ENCODE data around the gene LATS2. TPM values are rescaled to one million over a fixed set of nuclear protein-coding genes. Genes with fewer than 3 reads are reported as not detected.

The LATS2 gene
- total RNA-seq, 2 experiments from 2014 or later: 1.3 to 1.4 TPM

DNA sequence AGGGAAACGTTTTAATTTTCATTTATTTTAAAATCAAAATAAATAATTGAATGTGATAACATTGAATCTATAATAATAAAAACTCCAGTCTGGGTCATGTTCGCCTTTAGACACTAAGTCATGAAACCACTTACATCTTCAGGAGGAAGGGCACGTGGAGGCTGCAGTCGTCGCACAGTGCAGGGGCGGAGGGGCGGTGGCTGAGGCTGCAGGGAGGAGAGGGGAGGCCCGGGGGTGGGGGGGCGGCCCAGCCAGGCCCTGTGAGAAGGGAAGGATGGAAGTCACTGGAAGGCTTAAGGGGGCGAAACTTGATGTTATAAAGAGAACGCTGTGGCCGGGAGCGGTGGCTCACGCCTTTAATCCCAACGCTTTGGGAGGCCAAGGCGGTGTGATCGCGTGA is 14.9 kb upstream of the LATS2 start:
- ChIA-PET CTCF (no interaction called here), POLR2A (interaction anchor here (0.7 kb wide), 1 partner anchor 99 kb away, joined by 4 read pairs; no protein-coding TSS in a partner anchor)

DNA sequence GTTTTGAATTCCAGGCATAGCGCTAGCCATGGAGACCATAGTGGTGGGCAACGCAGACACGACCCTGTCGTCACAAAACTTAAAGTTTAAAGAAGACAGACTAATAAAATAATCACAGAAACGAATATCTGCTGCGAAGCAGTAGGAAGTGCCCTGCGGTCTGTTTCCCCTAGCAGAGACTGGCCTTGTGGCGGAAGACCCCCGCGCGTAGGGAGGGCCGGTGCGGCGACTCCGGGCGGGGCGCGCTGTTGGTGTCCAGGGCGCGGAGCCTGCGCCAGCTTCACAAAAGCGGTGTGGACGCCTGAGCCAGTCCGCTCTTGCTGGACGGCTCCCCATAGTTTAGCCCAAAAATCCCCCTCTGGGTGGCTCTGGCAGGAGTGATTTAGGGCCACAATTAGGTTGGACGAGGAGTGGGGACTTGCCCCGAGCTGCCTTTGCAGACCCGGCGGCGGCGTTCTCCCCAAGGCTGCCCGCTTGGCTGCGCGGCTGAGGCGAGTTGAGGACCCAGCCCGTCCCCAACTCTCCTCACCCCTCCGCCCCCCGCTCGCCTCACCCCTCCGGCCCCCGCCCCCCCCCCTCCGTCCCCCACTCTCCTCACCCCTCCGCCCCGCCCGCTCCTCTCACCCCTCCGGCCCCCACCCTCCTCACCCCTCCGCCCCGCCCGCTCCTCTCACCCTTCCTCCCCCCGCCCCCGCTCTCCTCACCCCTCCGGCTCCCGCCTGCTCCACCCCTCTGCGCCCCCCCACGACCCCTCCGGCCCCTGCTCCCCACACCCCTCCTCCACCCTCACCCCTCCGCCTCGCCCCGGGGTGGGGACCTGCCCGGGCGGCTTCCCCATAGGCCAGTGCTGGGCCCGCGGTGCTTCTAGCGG is 14.2 kb upstream of the LATS2 start:
- ChIA-PET CTCF (no interaction called here), POLR2A (interaction anchor here (0.7 kb wide), 1 partner anchor 16 kb away, joined by 3 read pairs; no protein-coding TSS in a partner anchor)

DNA sequence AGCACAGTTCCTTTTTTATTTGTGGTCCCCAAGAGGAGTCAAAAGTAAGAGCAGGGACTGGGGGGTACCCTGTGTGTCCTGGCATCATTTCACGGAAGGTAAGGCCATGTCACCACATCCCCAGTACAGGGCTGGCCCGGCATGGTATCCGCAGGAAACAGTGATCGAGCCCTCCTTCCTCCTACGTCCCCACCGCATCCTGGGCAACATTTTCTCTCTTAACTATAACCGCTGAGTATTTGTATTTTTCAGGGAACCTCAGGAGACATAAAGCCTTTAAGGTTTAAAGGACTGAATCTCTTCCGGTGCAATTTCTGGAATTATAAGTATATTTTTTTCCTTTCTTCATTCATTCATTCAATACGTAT is 13.6 kb upstream of the LATS2 start:
- POLR2A ChIA-PET: interaction anchor here (0.7 kb wide), 1 partner anchor 15 kb away, joined by 3 read pairs; no protein-coding TSS in a partner anchor
- CTCF ChIA-PET: no interaction called here

DNA sequence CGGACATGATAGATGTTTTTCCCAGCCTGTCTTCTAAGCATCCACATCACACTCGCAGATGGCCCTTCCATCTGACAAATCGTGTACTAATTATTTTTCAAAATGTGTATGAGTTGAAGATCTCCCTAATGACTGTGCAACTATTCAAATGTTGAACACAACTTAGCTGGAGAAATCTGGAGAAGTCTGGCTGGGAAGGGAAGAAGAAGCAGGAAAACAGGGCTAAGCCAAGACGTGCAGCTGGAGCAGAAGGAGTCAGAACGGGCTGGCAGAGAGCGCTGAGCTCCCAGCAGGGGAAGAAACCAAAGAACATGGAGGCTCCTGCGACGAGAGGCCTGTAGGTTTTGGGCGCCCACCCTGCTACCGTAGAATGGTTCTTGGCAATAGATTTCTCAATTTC is 13.2 kb upstream of the LATS2 start:
- ChIA-PET CTCF (no interaction called here), POLR2A (no interaction called here)

DNA sequence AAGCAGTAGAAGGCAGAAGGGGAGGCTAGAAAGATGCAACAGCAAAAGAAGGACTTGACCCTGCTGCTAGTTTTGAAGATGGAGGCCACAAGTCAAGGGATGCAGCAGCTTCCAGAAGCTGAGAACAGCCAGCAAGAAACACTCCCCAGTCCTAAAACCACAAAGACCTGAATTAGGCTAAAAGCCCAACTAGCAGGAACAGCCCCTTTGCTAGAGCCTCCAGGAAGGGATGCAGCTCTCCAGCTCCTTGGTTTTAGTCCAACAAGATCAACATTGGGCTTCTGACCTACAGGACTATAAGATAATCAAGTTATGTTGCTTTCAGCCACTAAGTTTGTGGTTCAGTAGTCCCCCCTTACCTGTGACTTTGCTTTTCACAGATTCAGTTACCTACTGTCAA is 10.5 kb upstream of the LATS2 start:
- ChIA-PET CTCF (no interaction called here), POLR2A (no interaction called here)

DNA sequence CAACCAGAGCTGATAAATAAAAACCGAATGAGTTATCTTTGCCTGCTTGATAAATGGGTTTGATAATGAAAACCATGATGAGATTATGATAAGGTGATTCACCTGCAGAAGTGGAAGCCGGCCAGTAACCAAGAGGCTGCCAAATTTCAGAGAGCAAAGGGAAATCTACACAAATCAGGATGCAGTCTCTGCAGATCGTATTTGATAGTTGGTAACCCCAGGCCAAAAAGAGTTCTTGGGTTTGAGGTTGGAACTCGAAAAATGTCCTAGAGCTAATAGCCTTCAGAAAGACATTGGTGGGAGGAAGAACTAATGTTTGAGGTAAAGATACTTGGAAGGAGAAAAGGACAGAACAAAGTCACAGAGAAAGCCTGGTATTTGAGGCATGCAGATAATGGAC is 9.6 kb upstream of the LATS2 start:
- ChIA-PET POLR2A (no interaction called here), CTCF (interaction anchor here (0.7 kb wide), 1 partner anchor 405 kb away, joined by 4 read pairs; no protein-coding TSS in a partner anchor)

DNA sequence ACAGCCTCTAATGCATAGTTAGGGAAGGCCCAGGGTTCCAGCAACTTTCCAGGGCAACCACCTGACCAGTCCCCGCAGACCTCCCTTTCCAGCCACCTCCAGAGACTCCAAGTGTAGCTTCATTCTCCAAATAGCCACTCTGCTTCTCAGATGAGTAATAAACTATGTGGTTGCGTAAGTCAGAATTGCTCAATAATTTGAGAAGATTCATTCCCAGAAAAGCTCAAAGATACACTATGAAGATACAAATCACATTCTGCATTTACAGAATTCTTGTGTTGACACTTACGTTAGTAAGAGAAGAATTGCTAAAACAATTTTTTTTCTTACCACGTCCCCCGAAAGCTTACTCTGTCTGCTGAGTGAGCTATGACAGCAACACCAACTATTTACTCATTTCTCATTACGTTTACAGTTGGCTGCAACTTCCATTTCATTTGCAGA is 8.2 kb upstream of the LATS2 start:
- ChIA-PET CTCF (interaction anchor here (1.5 kb wide), 1 partner anchor 8 kb away, joined by 3 read pairs; the partner anchor contains the start of gene LATS2), POLR2A (interaction anchor here (0.6 kb wide), 1 partner anchor 12 kb away, joined by 3 read pairs; no protein-coding TSS in a partner anchor)

DNA sequence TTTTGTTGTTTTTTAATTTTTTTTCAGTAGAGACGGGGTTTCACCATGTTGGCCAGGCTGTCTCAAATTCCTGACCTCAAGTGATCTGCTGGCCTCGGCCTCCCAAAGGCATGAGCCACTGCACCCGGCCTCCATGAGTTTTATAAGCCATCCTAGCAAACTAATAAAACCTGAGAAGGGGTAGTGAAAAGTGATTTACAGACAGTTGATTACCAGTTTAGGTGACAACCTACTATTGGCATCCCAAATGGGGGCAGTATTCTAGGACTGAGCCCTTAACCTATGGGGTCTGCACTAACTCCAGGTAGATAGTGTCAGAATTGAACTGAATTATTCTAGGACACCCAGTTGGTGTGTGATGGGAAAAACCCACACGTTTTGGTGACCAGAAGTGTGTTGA is 6.5 kb upstream of the LATS2 start:
- CTCF ChIA-PET: no interaction called here
- POLR2A ChIA-PET: no interaction called here

DNA sequence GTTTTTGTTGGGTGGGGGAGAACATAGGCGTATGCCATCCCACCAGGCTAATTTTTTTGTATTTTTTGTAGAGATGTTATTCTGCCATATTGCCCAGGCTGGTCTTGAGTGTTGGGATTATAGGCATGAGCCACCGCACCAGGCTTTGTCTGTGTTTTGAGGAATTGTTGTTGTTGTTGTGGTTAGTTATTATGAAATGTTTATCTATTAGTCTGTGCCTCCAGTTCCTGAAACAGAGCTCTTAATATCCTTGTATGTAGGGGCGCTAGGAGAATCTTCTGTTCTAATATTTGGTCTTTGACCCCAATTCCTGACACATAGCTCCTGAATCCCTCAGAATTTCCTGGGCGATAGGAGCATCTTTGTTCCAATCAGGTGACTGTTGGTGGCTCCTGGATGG is 5.6 kb upstream of the LATS2 start:
- ChIA-PET CTCF (no interaction called here), POLR2A (no interaction called here)

DNA sequence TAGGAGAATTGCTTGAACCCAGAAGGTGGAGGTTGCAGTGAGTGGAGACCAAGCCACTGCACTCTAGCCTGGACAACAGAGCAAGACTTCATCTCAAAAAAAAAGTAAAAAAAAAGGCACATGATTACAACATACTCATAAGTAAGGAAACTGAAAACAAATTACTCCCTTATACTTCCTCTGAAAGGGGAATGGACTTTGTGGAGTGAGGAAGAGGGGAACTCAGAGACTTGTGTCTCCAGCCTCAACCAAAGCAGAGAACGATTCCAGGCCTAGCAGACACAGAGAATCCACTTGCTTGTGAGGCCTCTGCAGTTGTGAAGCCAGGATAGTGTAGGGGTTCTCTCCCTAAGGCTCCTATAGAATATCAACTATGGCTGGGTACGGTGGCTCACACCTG is 4.3 kb upstream of the LATS2 start:
- POLR2A ChIA-PET: no interaction called here
- CTCF ChIA-PET: no interaction called here

DNA sequence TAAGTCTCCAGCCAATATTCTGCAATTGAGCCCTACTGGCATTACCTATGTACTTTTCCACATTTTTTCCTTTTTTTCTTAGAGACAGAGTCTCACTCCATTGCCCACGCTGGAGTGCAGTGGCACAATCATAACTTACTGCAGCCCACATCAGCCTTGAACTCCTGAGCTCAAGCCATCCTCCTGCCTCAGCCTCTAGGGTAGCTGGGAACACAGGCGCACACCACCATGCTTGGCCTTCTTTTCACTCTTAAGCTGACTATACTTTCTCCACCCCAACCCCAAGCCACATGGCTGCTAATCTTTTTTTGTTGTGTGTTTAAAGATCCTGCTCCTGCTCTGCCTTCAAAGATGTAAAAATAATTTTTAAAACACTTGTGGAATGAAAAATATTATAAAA is 1.6 kb upstream of the LATS2 start:
- ChIA-PET POLR2A (no interaction called here), CTCF (no interaction called here)

DNA sequence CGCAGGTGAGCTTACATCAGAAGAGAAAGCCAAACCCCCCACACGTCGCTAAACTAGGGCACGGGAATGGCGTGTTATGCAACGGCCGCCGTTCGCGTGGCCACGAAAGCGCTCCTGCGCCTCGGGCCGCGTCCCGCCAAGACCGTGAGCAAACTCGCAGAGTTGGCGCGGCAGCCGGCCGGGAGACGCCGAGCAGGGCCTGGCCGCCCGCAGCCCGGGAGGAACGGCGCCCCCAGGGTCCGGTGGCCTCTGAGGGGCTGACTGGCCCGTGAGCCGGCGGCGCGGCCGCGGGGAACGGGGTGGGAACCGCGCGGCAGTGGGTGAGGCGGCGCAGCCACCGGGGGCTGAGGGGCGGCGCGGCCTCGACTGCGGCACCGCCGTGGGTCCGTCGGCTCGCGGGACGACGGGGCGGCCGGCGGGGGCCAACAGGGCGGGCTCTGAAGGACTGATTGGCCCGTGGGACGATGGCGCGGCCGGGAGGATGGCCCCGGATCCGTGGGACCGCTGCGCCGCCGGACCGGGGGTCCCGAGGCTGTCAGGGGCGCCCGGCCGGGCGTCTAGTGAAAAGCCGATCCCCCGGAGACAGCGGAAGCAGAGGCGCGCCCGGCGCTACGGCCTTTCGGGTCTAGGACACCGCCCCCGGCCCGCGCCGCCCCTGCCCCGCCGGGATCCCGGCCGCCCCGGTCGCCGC is 903 bp downstream of the LATS2 start:
- ChIA-PET CTCF (no interaction called here), POLR2A (interaction anchor here (0.6 kb wide), 1 partner anchor 15 kb away, joined by 3 read pairs; no protein-coding TSS in a partner anchor)

DNA sequence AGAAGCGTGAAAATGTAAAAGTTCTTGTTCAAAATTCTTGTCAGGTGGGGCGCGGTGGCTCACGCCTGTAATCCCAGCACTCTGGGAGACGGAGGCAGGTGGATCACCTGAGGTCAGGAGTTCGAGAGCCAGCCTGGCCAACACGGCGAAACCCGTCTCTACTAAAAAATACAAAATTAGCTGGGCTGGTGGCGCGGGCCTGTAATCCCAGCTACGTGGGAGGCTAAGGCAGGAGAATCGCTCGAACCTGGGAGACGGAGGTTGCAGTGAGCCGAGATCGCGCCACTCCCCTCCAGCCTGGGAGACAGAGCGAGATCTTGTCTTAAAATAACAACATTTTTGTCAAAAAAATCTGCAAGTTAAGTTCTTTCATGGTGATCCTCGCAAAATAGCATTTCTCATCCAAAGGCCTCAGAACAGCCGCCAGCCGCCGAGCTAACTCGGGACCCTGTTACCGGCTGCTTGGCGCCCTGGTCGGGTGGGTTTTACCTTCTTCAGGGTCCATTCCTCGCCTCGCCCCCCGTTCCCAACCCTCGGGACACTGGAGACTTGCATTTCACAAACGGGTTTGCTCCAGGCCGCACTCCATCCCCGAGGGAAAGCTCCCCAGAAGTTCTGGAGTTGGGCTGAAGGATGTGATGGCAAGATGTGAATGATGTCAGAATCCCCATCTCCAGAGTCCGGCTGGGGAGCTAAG is 1.6 kb downstream of the LATS2 start:
- POLR2A ChIA-PET: interaction anchor here (0.6 kb wide), 1 partner anchor 16 kb away, joined by 3 read pairs; no protein-coding TSS in a partner anchor
- CTCF ChIA-PET: interaction anchor here (0.6 kb wide), 1 partner anchor 425 kb away, joined by 3 read pairs; no protein-coding TSS in a partner anchor

DNA sequence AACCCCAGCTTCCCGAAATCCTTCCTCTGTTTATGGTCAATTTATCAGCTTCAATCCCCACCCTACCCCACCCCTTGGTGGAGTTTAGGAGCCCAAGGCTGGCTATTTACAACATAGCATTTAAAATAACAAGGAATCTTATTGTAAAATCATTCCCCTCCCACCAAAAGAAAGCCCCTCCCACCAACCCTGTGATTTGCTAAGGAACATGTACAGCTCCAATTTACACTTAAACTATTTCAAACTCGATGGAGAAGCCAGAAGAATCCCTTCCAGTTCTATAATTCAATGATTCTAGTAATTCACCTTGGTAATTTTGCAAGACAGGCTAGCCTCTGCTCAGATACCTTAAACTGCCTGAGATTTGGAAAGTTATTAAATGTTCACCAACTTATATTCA is 3.0 kb downstream of the LATS2 start:
- POLR2A ChIA-PET: interaction anchor here (0.7 kb wide), 1 partner anchor 11 kb away, joined by 3 read pairs; no protein-coding TSS in a partner anchor

DNA sequence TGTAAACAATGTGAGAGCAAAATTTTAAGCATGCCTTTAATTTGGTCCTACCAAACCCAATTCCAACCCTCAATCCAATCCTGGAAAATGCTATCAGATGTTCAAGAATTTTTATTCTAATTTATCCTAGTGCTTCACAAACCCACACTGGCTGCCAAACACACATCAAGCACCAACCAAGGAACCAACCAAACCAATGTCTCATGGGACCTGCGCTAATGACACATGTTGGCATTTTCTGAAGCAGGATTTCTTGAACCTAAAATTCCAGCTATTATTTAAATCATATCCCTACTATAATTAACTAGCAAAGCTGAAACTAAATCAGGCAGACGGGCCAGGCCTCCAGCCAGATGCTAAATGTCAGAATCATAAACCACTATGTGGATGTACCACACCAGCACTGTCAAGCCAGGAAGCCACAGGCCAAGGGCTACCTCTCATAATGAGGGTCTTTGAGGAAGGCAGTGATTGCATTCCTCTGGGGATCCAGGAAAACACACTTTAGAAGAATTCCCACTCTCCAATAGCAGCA is 5.8 kb downstream of the LATS2 start:
- ChIA-PET CTCF (interaction anchor here (0.6 to 0.7 kb wide), 2 partner anchors 30 to 38 kb away, joined by 3 read pairs; no protein-coding TSS in a partner anchor), POLR2A (no interaction called here)

More for the DNA sequence above, 3.0 kb downstream of the LATS2 start:
- CTCF ChIA-PET: no interaction called here

DNA sequence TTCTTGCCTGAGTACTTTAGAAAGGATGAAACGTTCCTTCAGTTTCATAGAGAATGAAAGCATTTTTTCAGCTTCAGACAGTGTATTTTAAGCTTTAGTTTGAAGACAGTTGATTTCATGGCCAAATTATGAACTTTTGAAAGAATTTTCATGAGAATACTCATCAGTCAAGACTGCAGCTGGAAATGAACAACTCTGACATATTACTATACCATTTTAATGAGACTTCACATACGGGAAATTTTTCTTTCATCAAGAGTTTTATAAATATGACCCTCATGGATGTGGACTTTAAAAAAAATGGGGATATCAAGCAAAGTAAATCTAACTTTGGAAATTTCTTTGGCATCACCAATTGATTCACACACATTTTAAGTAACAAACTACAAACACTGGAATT is 6.4 kb downstream of the LATS2 start:
- ChIA-PET POLR2A (no interaction called here), CTCF (no interaction called here)

DNA sequence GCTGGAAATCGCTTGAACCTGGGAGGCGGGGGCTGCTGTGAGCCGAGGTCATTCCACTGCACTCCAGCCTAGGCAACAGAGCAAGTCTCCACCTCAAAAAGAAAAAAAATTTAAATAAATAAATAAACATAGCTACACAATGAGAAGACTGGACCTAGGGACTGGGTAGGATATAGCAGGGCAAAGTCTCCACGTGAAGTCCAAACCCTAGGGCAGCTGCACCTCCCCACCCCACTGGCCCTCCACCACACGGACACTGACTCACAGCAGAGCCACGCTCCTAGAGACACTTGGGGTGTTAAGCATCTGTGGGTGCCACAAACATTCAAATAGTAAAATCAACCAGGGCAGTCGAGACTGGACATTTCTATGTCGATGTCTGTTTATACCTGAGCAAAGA is 7.1 kb downstream of the LATS2 start:
- POLR2A ChIA-PET: interaction anchor here (0.6 kb wide), 1 partner anchor 42 kb away, joined by 5 read pairs; no protein-coding TSS in a partner anchor
- CTCF ChIA-PET: no interaction called here

DNA sequence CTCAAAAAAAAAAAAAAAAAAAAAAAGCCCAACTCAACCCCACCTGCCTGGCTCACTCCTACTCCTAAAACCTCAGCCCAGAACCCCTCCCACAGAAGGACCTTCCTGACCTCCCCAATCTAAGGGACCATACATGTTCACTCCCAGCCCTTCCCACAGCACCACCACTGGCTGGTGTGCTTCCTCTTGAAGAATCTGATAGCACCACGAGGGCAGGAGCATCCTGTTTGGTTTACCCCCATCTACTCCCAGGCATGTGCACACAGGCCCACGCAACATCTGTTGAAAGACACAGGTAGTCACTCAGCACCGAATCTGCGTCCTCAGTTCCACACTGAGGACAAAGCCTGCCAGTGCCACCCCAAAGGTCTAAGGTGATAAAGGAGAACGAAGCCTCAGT is 8.2 kb downstream of the LATS2 start:
- CTCF ChIA-PET: no interaction called here
- POLR2A ChIA-PET: interaction anchor here (0.6 kb wide), 1 partner anchor 417 kb away, joined by 6 read pairs; no protein-coding TSS in a partner anchor

DNA sequence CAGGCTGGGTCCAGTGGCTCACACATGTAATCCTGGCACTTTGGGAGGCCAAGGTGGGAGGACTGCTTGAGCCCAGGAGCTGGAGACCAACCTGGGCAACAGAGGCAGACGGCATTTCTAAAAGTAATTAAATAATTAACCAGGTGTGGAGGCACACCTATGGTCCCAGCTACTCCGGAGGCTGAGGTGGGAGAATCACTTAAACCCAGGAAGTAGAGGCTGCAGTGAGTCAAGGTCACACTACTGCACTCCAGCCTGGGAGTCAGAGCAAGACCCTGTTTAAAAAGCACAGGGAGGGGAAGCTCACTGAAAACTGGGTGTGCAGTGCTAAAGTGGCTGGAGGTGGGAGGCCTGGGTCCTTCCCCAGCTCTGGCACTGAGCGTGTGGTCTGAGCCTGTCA is 9.7 kb downstream of the LATS2 start:
- POLR2A ChIA-PET: no interaction called here
- CTCF ChIA-PET: no interaction called here
